SU-DHL-6 (cell line): ENCODE results near the gene ANKS1B.

Source experiments
- CTCF ChIP-seq: fragments of 200-600 bp; sonication (generic); IDR thresholded peaks from one replicate; pipeline ENCODE4 v1.5.1; 2017; ENCODE audit warnings: antibody characterized with exemption, mild to moderate bottlenecking, low read length, moderate library complexity; ENCODE audit not compliant: insufficient read depth, poor library complexity, severe bottlenecking
- EZH2phosphoT487 ChIP-seq: fragments of 200-600 bp; sonication (generic), shearing (Covaris generic); conservative IDR thresholded peaks from 2 replicates; pipeline ENCODE4 v1.6.1; 2018; ENCODE audit warnings: mild to moderate bottlenecking, antibody characterized with exemption, low read length, moderate library complexity, mixed read lengths

- TF ChIP-seq CTCF (no peak), EZH2phosphoT487 (no peak)
Observed at GRCh38 chr12:99948370-99948769, 36.4 kb downstream of the ANKS1B start.
